H1 (cell line): ENCODE data around the gene ZNF407. TPM values are rescaled to one million over a fixed set of nuclear protein-coding genes. Genes with fewer than 3 reads are reported as not detected.

Experiments used
- CTCF ChIA-PET: fragments of 300-600 bp; sonication (Branson Sonifier 250); formaldehyde crosslinking; loops from one replicate; lab custom pipeline; 2021; ENCODE audit not compliant: partially characterized antibody; lab: Charles Lee
- POLR2A ChIA-PET: fragments of 300-600 bp; sonication (Branson Sonifier 250); formaldehyde crosslinking; loops from one replicate; lab custom pipeline; 2021; ENCODE audit warnings: inconsistent platforms; ENCODE audit not compliant: partially characterized antibody; lab: Charles Lee
- DNase-seq, 2 experiments: peaks; one replicate each; pipeline versions ENCODE4 v3.0.0 to v3.0.0-alpha.2; 2010 to 2022; ENCODE audit warnings: low spot score in 2 of 2, low read depth in 1 of 2, mixed read lengths in 1 of 2
- FAIRE-seq: peaks from 2 replicates; lab custom pipeline; 2011; peaks lifted over from hg19 to GRCh38; lab: Jason Lieb, UNC
- H2AFZ ChIP-seq: 2 replicates; pipeline ENCODE4 v1.8.1; 2012; ENCODE audit warnings: low read length, inconsistent platforms
- H2AK5ac ChIP-seq: 2 replicates; pipeline ENCODE4 v1.6.1; 2013; ENCODE audit warnings: low read depth, low read length
- H2BK120ac ChIP-seq: replicated peaks from 2 replicates; pipeline ENCODE3; 2013; ENCODE audit warnings: low read depth, low read length, inconsistent platforms
- H2BK12ac ChIP-seq: 2 replicates; pipeline ENCODE4 v1.6.1; 2013; ENCODE audit warnings: low read depth, low read length
- H2BK15ac ChIP-seq: 2 replicates; pipeline ENCODE4 v1.6.1; 2013; ENCODE audit warnings: low read length
- H2BK20ac ChIP-seq: 2 replicates; pipeline ENCODE4 v1.6.1; 2013; ENCODE audit warnings: low read length
- H2BK5ac ChIP-seq: 2 replicates; pipeline ENCODE4 v1.6.1; 2013; ENCODE audit warnings: low read depth, low read length
- H3K14ac ChIP-seq: 2 replicates; pipeline ENCODE4 v1.6.1; 2013; ENCODE audit warnings: inconsistent platforms; ENCODE audit not compliant: insufficient read length
- H3K18ac ChIP-seq: 2 replicates; pipeline ENCODE4 v1.6.1; 2013; ENCODE audit warnings: low read length; ENCODE audit errors: extremely low read depth
- H3K23ac ChIP-seq: 2 replicates; pipeline ENCODE4 v1.6.1; 2013; ENCODE audit warnings: inconsistent platforms; ENCODE audit not compliant: insufficient read length
- H3K23me2 ChIP-seq: 2 replicates; pipeline ENCODE4 v1.6.1; 2013; ENCODE audit warnings: low read depth, low read length
- H3K27ac ChIP-seq: 2 replicates; pipeline ENCODE4 v1.6.1; 2011; ENCODE audit warnings: low read depth, low read length, inconsistent platforms
- H3K27me3 ChIP-seq, 4 experiments: replicated peaks in 1 of 4; 1 replicate in 1 of 4; 2 replicates in 3 of 4; pipeline versions ENCODE4 v1.6.1 to v1.8.1; 2011 to 2013; ENCODE audit warnings: low read length in 3 of 4, mild to moderate bottlenecking in 3 of 4, inconsistent platforms in 2 of 4, mixed read lengths in 2 of 4, moderate library complexity in 1 of 4; ENCODE audit not compliant: control insufficient read depth in 3 of 4, insufficient read depth in 3 of 4; ENCODE audit errors: extremely low read depth in 1 of 4
- H3K36me3 ChIP-seq, 4 experiments: 2 replicates each; pipeline versions ENCODE4 v1.6.1 to v1.8.1; 2011 to 2013; ENCODE audit warnings: mild to moderate bottlenecking in 4 of 4, low read length in 3 of 4, moderate library complexity in 2 of 4, control low read depth in 1 of 4, inconsistent platforms in 1 of 4; ENCODE audit not compliant: insufficient read depth in 4 of 4, control insufficient read depth in 2 of 4
- H3K4ac ChIP-seq: replicated peaks from 2 replicates; pipeline ENCODE3; 2013; ENCODE audit warnings: low read length, low read depth, mixed read lengths, inconsistent platforms; ENCODE audit not compliant: insufficient read length
- H3K4me1 ChIP-seq, 4 experiments: replicated peaks in 1 of 4; 1 replicate in 1 of 4; 2 replicates in 3 of 4; pipeline versions ENCODE4 v1.6.1 to v1.8.1; 2011 to 2013; ENCODE audit warnings: low read length in 3 of 4, inconsistent platforms in 2 of 4, mixed read lengths in 1 of 4; ENCODE audit not compliant: insufficient read depth in 4 of 4, control insufficient read depth in 3 of 4
- H3K4me2 ChIP-seq, 2 experiments: 2 replicates each; pipeline versions ENCODE4 v1.6.1 to v1.8.1; 2011 to 2013; ENCODE audit warnings: low read depth in 2 of 2, low read length in 2 of 2, control low read depth in 1 of 2, inconsistent platforms in 1 of 2, mild to moderate bottlenecking in 1 of 2; ENCODE audit not compliant: insufficient read depth in 1 of 2
- H3K4me3 ChIP-seq, 4 experiments: fragments of 200-600, 300-600 bp in 1 of 4; sonication (generic), shearing (Covaris generic), sonication (Bioruptor Twin) in 1 of 4; 2 replicates each; pipeline versions ENCODE4 v1.5.1 to v1.8.1; 2011 to 2016; ENCODE audit warnings: low read length in 4 of 4, low read depth in 3 of 4, control low read depth in 2 of 4, inconsistent platforms in 2 of 4, mild to moderate bottlenecking in 2 of 4, mixed read lengths in 1 of 4, moderate library complexity in 1 of 4; ENCODE audit not compliant: insufficient read depth in 2 of 4; ENCODE audit errors: extremely low read depth in 1 of 4
- H3K56ac ChIP-seq: replicated peaks from 2 replicates; pipeline ENCODE3; 2013; ENCODE audit warnings: low read depth, mild to moderate bottlenecking, mixed read lengths, low read length, inconsistent platforms; ENCODE audit not compliant: insufficient read length
- H3K79me1 ChIP-seq: 2 replicates; pipeline ENCODE4 v1.6.1; 2013; ENCODE audit warnings: low read depth, low read length, control low read depth
- H3K79me2 ChIP-seq, 2 experiments: 2 replicates each; pipeline versions ENCODE4 v1.6.1 to v1.8.1; 2012 to 2013; ENCODE audit warnings: low read length in 2 of 2, mild to moderate bottlenecking in 2 of 2, inconsistent platforms in 1 of 2; ENCODE audit not compliant: insufficient read depth in 2 of 2, control insufficient read depth in 1 of 2
- H3K9ac ChIP-seq, 4 experiments: replicated peaks in 1 of 4; 1 replicate in 1 of 4; 2 replicates in 3 of 4; pipeline versions ENCODE4 v1.6.1 to v1.8.1; 2011 to 2013; ENCODE audit warnings: low read depth in 3 of 4, low read length in 3 of 4, control low read depth in 2 of 4, mild to moderate bottlenecking in 2 of 4, moderate library complexity in 2 of 4, inconsistent platforms in 1 of 4; ENCODE audit errors: extremely low read depth in 1 of 4
- H3K9me3 ChIP-seq, 2 experiments: 2 replicates each; pipeline versions ENCODE4 v1.6.1 to v1.8.1; 2012 to 2013; ENCODE audit warnings: mild to moderate bottlenecking in 2 of 2, moderate library complexity in 2 of 2, control low read depth in 1 of 2, inconsistent platforms in 1 of 2, low read depth in 1 of 2, low read length in 1 of 2, mixed read lengths in 1 of 2; ENCODE audit not compliant: insufficient read depth in 2 of 2
- H4K20me1 ChIP-seq, 2 experiments: replicated peaks in 1 of 2; 2 replicates each; pipeline versions ENCODE3 to v1.8.1; 2011 to 2013; ENCODE audit warnings: inconsistent platforms in 2 of 2, low read length in 2 of 2, mild to moderate bottlenecking in 1 of 2; ENCODE audit not compliant: insufficient read depth in 2 of 2, control insufficient read depth in 1 of 2
- H4K5ac ChIP-seq: 2 replicates; pipeline ENCODE4 v1.6.1; 2013; ENCODE audit warnings: low read length, low read depth, mixed read lengths, inconsistent platforms; ENCODE audit not compliant: insufficient read length
- H4K8ac ChIP-seq: 2 replicates; pipeline ENCODE4 v1.8.0; 2013; ENCODE audit warnings: mild to moderate bottlenecking, moderate library complexity, low read length, inconsistent platforms; ENCODE audit not compliant: insufficient read depth; ENCODE audit errors: extremely low read depth
- H4K91ac ChIP-seq: replicated peaks from 2 replicates; pipeline ENCODE3; 2013; ENCODE audit warnings: low read length, mixed read lengths, inconsistent platforms; ENCODE audit not compliant: insufficient read length
- ATF2 ChIP-seq: IDR thresholded peaks from 2 replicates; pipeline ENCODE4 v1.6.1; 2012; ENCODE audit warnings: low read length, inconsistent platforms
- CHD1 ChIP-seq: IDR thresholded peaks from 2 replicates; pipeline ENCODE4 v1.6.1; 2012; ENCODE audit warnings: low read depth, low read length, improper control_type of control experiment
- CTCF ChIP-seq, 3 experiments: IDR thresholded peaks; 1 replicate in 2 of 3; 2 replicates in 1 of 3; pipeline versions ENCODE4 v1.5.1 to v1.6.1; 2011; ENCODE audit warnings: low read length in 3 of 3, mild to moderate bottlenecking in 3 of 3, inconsistent platforms in 2 of 3, low read depth in 1 of 3, moderate library complexity in 1 of 3; ENCODE audit not compliant: insufficient read depth in 1 of 3; ENCODE audit errors: control extremely low read depth in 1 of 3
- E2F6 ChIP-seq: IDR thresholded peaks from 2 replicates; pipeline ENCODE4 v1.6.1; 2012; ENCODE audit warnings: inconsistent platforms
- NANOG ChIP-seq: IDR thresholded peaks from 2 replicates; pipeline ENCODE4 v1.6.1; 2011; ENCODE audit warnings: low read length, low read depth, mild to moderate bottlenecking, inconsistent platforms; ENCODE audit not compliant: insufficient read depth, poor library complexity, severe bottlenecking
- RBBP5 ChIP-seq: IDR thresholded peaks from 2 replicates; pipeline ENCODE4 v1.7.1; 2012; ENCODE audit warnings: low read depth, mild to moderate bottlenecking, inconsistent platforms, low read length, moderate library complexity, borderline replicate concordance
- RXRA ChIP-seq: IDR thresholded peaks from 2 replicates; pipeline ENCODE4 v1.6.1; 2011; ENCODE audit warnings: low read depth, mild to moderate bottlenecking, low read length, moderate library complexity; ENCODE audit not compliant: insufficient read depth
- SP4 ChIP-seq: IDR thresholded peaks from 2 replicates; pipeline ENCODE4 v1.6.1; 2012; ENCODE audit warnings: low read length, inconsistent platforms
- TCF12 ChIP-seq: IDR thresholded peaks from 2 replicates; pipeline ENCODE4 v1.6.1; 2011; ENCODE audit warnings: low read depth, mild to moderate bottlenecking, low read length
- WGBS, 2 experiments: shearing (Covaris generic) in 1 of 2; methylation state at CpG; one replicate each; pipeline versions ENCODE4 v1.1.6 to v1.1.7; 2013 to 2015; ENCODE audit warnings: low lambda C conversion rate in 2 of 2, mixed read lengths in 2 of 2, inconsistent platforms in 1 of 2, low coverage in 1 of 2, missing lambda C conversion rate in 1 of 2; ENCODE audit not compliant: insufficient replicate concordance in 2 of 2, insufficient coverage in 1 of 2, insufficient read length in 1 of 2; ENCODE audit errors: extremely low coverage in 1 of 2, missing lambda C conversion rate in 1 of 2; 5-methylcytosine and 5-hydroxymethylcytosine counted together
- polyA plus RNA-seq, 7 experiments: library from polyadenylated mRNA; depleted of rRNA in 3 of 7; stranded (reverse) in 5 of 7; unstranded in 2 of 7; fragments of >200 nt in 5 of 7; fragments of 200-250 nt in 2 of 7; gene quantifications; 1 replicate in 5 of 7; 2 replicates in 1 of 7; 4 replicates in 1 of 7; pipeline versions ENCODE4 v1.2.1 to v1.2.3, GENCODE V29; 2011 to 2013; ENCODE audit warnings: missing spikeins in 2 of 7, mixed read lengths in 2 of 7
- total RNA-seq: library from RNA; stranded (reverse); fragmentation: NEBNext Ultra II Directional; extraction: Animal tissue kit (Norgen Biotek cat#: 25700); gene quantifications from 2 replicates; pipeline ENCODE4 v1.2.1, GENCODE V29; 2021

ZNF407 gene
- total and polyA plus RNA-seq, 2 of the 8 experiments (the other 6 are each of a cell fraction or from before 2014, with no cell fraction given) = 1.5 to 6.8 TPM

GRCh38 chr18:74774486-74774885 lies 176.8 kb downstream of the ZNF407 start:
- Histone ChIP-seq H3K23me2 (no peaks in the 10 kb centered on the region), H3K4ac (no peak overlapping the region), H2BK5ac (no peak overlapping the region), H3K36me3 (no peaks in the 10 kb centered on the region), H3K4me1 (no peaks in the 10 kb centered on the region), H3K79me1 (no peaks in the 10 kb centered on the region), H3K79me2 (no peaks in the 10 kb centered on the region), H3K27ac (no peak overlapping the region), H4K8ac (no peak overlapping the region), H3K23ac (no peak overlapping the region), H4K5ac (no peak overlapping the region), H4K20me1 (peaks cover 0 to 1% of the 10 kb centered on the region in 2 experiments), H4K91ac (no peak overlapping the region), H2BK15ac (no peak overlapping the region), H3K18ac (no peak overlapping the region), H3K14ac (no peak overlapping the region), H3K4me2 (no peak overlapping the region), H2BK12ac (no peak overlapping the region), H2AFZ (no peak overlapping the region), H2BK20ac (no peak overlapping the region), H3K56ac (no peak overlapping the region), H2AK5ac (no peak overlapping the region), H2BK120ac (no peak overlapping the region), H3K27me3 (no peaks in the 10 kb centered on the region), H3K9ac (peak overlapping the region in 1 of 4 experiments; percentile 34; a peak in 1 of 7 replicates), H3K4me3 (no peak overlapping the region), H3K9me3 (no peaks in the 10 kb centered on the region)
- ChIA-PET POLR2A (no interaction called here), CTCF (interaction anchor here (0.6 kb wide), 1 partner anchor 1200 kb away, joined by 3 read pairs; no protein-coding TSS in a partner anchor)
- DNase-seq = no peak
- 94 to 100% methylated on average over 3 to 5 of the region's 5 CpGs for WGBS, 2 experiments
- no peak for FAIRE-seq
- TF ChIP-seq CHD1 (no peak), E2F6 (no peak), SP4 (no peak), CTCF (IDR thresholded peaks at IDR 0.05; ENCODE audit: control extremely low read depth in 1 of 3, insufficient read depth in 1 of 3, low read depth in 1 of 3, low read length in 3 of 3) (no peak), ATF2 (no peak), NANOG (no peak), RXRA (no peak), TCF12 (no peak), RBBP5 (no peak)
